ENCODE results near the gene RTL5. TPM values are rescaled to one million over a fixed set of nuclear protein-coding genes. Genes with fewer than 3 reads are reported as not detected.

Gene RTL5
- total RNA-seq, 2 experiments from 2014 or later: not detected

- H3K9me2 ChIP-seq (ENCODE audit: insufficient read depth, low read length): no peaks in the 10 kb centered on the region
Observed at GRCh38 chrX:72165551-72165950, 33.8 kb upstream of the RTL5 start.

GRCh38 chrX:72159769-72160168 lies 28.1 kb upstream of the RTL5 start:
- H3K4me3 ChIP-seq (ENCODE audit: low read depth, low read length, poor library complexity, severe bottlenecking): no peak overlapping the region
- H3K27ac ChIP-seq (ENCODE audit: low read depth, low read length, poor library complexity, severe bottlenecking): no peak overlapping the region
- H3K4me2 ChIP-seq (ENCODE audit: low read length): no peak overlapping the region
- ChIA-PET POLR2A (no interaction called here), CTCF (ENCODE audit: unreplicated experiment) (no interaction called here)
- intact Hi-C loops (cut with micrococcal nuclease; ENCODE audit: unreplicated experiment): no loop called here
- H3K79me2 ChIP-seq (ENCODE audit: insufficient read depth, low read depth, low read length): no peaks in the 10 kb centered on the region
- H2AFZ ChIP-seq (ENCODE audit: low read length): no peak overlapping the region
- no peaks in the 10 kb centered on the region for H3K36me3 ChIP-seq (ENCODE audit: insufficient read depth, low read length)
- no peaks in the 10 kb centered on the region for H3K4me1 ChIP-seq (ENCODE audit: insufficient read depth, low read length, poor library complexity, severe bottlenecking)
- TF ChIP-seq EZH2phosphoT487 (IDR thresholded peaks at IDR 0.05; ENCODE audit: borderline replicate concordance, low read depth, low read length) (no peak), CTCF (conservative IDR thresholded peaks at IDR 0.05; ENCODE audit: low read length) (no peak)
- H3K9me2 ChIP-seq (ENCODE audit: insufficient read depth, low read length): no peaks in the 10 kb centered on the region
- H4K20me1 ChIP-seq (ENCODE audit: insufficient read depth, low read length): no peaks in the 10 kb centered on the region
- no TSS peak for BruUV-seq (replicated peaks)
- no peak for DNase-seq (ENCODE audit: low spot score)
- H3K9me3 ChIP-seq (ENCODE audit: low read length): no peaks in the 10 kb centered on the region

More at GRCh38 chrX:72165551-72165950, 33.8 kb upstream of the RTL5 start:
- ChIA-PET POLR2A (no interaction called here), CTCF (ENCODE audit: unreplicated experiment) (no interaction called here)
- H3K4me2 ChIP-seq (ENCODE audit: low read length): no peak overlapping the region
- H2AFZ ChIP-seq (ENCODE audit: low read length): no peak overlapping the region
- intact Hi-C loops (cut with micrococcal nuclease; ENCODE audit: unreplicated experiment): no loop called here
- TF ChIP-seq CTCF (conservative IDR thresholded peaks at IDR 0.05; ENCODE audit: low read length) (no peak), EZH2phosphoT487 (IDR thresholded peaks at IDR 0.05; ENCODE audit: borderline replicate concordance, low read depth, low read length) (no peak)
- H3K9me3 ChIP-seq (ENCODE audit: low read length): no peaks in the 10 kb centered on the region
- no peaks in the 10 kb centered on the region for H3K79me2 ChIP-seq (ENCODE audit: insufficient read depth, low read depth, low read length)
- H4K20me1 ChIP-seq (ENCODE audit: insufficient read depth, low read length): no peaks in the 10 kb centered on the region
- BruUV-seq (replicated peaks): no TSS peak
- no peak overlapping the region for H3K27ac ChIP-seq (ENCODE audit: low read depth, low read length, poor library complexity, severe bottlenecking)
- H3K36me3 ChIP-seq (ENCODE audit: insufficient read depth, low read length): no peaks in the 10 kb centered on the region
- H3K4me1 ChIP-seq (ENCODE audit: insufficient read depth, low read length, poor library complexity, severe bottlenecking): no peaks in the 10 kb centered on the region
- H3K4me3 ChIP-seq (ENCODE audit: low read depth, low read length, poor library complexity, severe bottlenecking): no peak overlapping the region
- no peak for DNase-seq (ENCODE audit: low spot score)

- Histone ChIP-seq H2AFZ (ENCODE audit: low read length) (no peak overlapping the region), H3K79me2 (ENCODE audit: insufficient read depth, low read depth, low read length) (no peaks in the 10 kb centered on the region), H3K4me1 (ENCODE audit: insufficient read depth, low read length, poor library complexity, severe bottlenecking) (no peaks in the 10 kb centered on the region), H3K4me3 (ENCODE audit: low read depth, low read length, poor library complexity, severe bottlenecking) (no peak overlapping the region), H3K36me3 (ENCODE audit: insufficient read depth, low read length) (no peaks in the 10 kb centered on the region), H3K4me2 (ENCODE audit: low read length) (no peak overlapping the region), H3K9me3 (ENCODE audit: low read length) (no peaks in the 10 kb centered on the region), H3K27ac (ENCODE audit: low read depth, low read length, poor library complexity, severe bottlenecking) (no peak overlapping the region), H4K20me1 (ENCODE audit: insufficient read depth, low read length) (no peaks in the 10 kb centered on the region), H3K9me2 (ENCODE audit: insufficient read depth, low read length) (no peaks in the 10 kb centered on the region)
- no TSS peak for BruUV-seq (replicated peaks)
- ChIA-PET CTCF (ENCODE audit: unreplicated experiment) (no interaction called here), POLR2A (no interaction called here)
- DNase-seq (ENCODE audit: low spot score): no peak
- no peak for TF ChIP-seq CTCF (conservative IDR thresholded peaks at IDR 0.05; ENCODE audit: low read length)
- no peak for TF ChIP-seq EZH2phosphoT487 (IDR thresholded peaks at IDR 0.05; ENCODE audit: borderline replicate concordance, low read depth, low read length)
- intact Hi-C loops (cut with micrococcal nuclease; ENCODE audit: unreplicated experiment): no loop called here
Observed at GRCh38 chrX:72158773-72159172, 27.1 kb upstream of the RTL5 start.
